ENCODE measurements around the gene GFAP.
A peak's percentile ranks its signal among the peaks of the same experiment; 100 is the strongest.

GFAP gene

DNA sequence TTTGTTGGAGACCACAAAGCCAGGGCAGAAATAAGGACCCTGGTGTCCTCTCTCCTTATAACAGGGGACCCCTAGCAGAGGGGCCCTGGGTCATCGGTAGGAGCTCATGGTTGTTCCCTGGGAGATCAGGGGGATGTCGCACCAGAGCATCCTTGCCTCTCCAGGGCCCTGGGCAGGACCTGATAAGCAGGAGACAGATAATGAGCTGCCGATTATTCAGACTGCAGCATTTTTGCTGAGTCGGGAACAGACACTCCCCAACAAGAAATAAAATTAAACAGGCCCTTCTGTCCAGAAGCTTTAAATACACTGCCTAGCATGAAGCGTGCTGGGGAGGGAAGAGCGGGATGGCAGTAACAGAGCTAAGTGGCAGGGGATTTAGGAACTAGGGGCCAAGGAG, 15.4 kb upstream of the GFAP start:
- DNase-seq, result no peak

GRCh38 chr17:44928950-44929720, 13.8 kb upstream of the GFAP start:
- no peak for DNase-seq

DNA sequence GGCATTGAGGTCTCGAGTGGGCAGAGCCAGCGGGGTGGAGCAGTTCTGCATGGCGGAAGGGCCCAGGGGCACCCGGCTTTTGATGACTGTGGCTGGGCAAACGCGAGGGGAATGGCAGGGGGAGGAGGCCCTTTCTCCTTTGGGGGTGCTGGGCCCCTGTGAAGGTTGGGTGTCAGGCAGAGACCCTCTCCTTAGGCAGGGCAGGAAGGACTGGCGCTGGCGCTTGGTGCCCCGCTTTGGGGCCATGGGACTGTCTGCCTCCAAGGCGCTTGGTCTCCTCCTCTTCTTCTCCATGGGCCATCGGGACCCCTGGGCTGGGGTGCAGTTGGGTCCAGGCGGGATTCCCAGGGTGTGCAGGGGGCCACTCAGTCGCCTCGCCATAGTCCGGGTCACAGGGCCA, 12.8 kb upstream of the GFAP start:
- DNase-seq, result no peak

DNA sequence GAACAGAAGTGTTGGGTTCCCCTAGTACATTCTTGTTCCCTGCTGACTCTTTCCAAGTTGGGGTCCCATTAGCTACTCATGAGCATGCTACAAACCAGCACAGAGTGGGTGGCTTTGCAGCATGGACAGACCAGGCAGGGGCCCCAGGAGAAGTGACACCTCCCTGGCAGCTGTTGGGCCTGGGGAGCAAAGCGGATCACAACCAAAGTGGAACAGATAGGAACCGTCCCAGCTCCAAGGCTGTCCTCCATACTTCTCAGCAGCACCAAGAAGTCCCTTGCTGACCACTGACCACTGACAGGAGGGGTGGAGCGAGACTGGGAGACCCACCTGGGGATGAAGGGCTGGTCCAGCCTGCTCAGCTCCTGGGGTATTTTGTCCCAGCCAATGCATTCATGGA, 12.4 kb upstream of the GFAP start:
- no peak for DNase-seq

GRCh38 chr17:44926821-44927525, 11.7 kb upstream of the GFAP start:
- DNase-seq, result no peak

- no peak for DNase-seq
Measured at GRCh38 chr17:44925731-44926697, 10.7 kb upstream of the GFAP start.

- no peak for DNase-seq
Measured at GRCh38 chr17:44924107-44924544, 8.8 kb upstream of the GFAP start.

DNA sequence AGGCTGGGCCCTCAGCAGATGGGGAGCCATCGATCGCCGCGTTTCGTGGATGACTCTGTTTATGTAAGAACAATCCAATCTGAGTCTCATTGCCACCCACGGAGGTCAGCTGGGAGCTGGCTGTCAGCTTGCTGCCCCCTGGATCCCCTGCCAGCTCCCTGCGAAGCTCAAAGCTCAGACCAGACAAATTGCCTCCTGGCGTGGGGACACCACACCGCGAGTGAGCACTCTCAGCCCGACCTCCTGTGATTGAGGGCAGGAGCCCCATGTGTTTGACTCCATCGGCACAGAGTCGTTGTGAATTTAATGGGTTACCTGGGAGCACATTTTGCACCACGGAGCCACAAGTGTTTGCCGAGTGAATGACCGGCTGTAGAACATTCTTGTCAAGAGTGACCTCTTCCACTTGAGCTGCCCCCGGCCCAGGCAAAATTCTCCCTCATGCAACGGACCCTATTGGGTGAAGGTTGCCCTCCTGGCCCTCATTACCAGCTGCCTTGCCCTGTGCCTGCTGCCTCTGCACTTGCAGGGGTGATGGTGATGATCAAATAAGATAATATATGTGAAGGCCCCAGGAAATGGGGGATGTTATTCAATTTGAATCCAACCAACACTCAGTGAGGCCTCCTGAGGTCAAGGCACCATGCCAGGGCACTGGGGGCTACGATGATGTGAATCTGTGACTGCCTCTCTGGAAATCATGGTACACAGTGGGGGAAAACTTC, 7.6 kb upstream of the GFAP start:
- DNase-seq, result no peak

- DNase-seq, result no peak
Measured at GRCh38 chr17:44922136-44922535, 6.8 kb upstream of the GFAP start.

- no peak for DNase-seq
Measured at GRCh38 chr17:44921122-44921882, 6.0 kb upstream of the GFAP start.

GRCh38 chr17:44920565-44920940, 5.3 kb upstream of the GFAP start:
- DNase-seq, result no peak

DNA sequence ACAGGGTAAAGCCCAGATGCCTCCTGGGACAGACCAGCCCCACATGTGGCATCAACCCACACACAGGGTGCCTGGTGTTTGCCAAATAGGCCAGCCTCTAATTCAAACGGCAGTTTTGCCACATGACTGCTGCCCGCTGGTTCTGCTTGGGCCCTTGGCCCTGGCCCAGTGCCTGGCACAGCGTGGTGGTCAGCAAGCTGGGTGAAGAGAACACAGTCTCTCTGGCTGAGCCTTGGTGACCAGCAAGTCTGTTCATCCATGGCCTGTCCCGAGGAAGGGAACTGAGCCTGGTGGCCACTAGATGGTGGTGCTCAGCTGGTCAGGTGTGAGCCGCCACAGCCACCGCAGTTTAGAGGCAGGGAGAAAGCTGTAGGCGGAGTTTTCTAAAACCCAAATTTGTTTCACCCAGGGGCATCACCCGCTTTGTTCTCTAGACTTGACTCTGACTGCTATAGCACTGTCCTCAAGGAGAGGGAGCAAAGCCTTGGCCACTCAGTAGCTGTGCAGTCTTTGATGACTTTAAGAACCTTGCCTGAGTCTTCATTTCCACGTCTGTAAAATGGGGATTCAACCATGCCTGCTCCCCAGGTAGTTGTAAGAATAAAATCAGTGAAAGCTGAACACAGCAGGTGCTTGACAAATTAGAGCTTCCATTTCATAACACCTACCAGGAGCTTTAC, 4.7 kb upstream of the GFAP start:
- peak; percentile 47 for DNase-seq

DNA sequence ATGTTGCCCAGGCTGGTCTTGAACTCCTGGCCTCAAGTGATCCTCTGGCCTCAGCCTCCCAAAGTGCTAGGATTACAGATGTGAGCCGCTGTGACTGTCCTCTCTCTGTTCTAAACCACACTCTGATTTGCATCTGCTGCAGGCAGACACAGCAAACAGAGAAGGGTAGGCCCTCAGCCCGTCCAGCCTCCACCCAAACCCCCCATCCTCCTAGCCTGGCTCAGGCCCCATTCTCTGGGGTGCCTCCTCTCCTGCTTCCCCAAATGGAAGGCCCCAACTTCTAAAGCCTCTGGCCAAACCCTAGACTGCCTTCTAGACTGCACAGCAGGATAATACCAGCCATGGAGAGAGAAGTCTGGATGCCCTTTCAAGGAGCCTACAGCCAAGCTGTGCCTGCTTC, 4.1 kb upstream of the GFAP start:
- DNase-seq, result no peak

- no peak for DNase-seq
Measured at GRCh38 chr17:44918006-44918405, 2.7 kb upstream of the GFAP start.

GRCh38 chr17:44917456-44917855, 2.2 kb upstream of the GFAP start:
- DNase-seq, result no peak

DNA sequence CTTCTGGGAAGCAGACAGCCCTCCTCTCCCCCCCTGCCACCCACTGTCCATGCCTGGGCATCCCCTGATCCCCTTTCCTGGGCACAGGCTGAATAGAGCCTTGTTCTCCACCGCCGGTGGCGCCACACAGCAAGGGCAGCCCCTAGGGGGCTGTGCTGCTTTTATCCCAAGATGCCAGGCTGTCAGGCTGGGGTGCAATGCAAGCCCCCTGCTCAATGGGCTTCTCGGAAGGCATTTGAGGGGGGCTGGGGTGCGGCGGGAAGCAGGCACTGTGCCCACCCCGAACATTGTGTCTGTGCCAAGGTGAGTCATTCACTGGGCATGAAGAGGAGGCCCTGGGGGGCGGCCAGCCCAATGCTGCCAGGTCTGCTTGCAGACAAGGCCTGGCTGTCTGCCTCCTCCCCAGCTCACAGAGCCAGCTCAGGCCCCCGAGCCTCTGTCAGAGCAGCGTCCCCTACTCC, 1.5 kb upstream of the GFAP start:
- DNase-seq, result no peak

- DNase-seq, result no peak
Measured at GRCh38 chr17:44915862-44916780, 821 bp upstream of the GFAP start.

DNA sequence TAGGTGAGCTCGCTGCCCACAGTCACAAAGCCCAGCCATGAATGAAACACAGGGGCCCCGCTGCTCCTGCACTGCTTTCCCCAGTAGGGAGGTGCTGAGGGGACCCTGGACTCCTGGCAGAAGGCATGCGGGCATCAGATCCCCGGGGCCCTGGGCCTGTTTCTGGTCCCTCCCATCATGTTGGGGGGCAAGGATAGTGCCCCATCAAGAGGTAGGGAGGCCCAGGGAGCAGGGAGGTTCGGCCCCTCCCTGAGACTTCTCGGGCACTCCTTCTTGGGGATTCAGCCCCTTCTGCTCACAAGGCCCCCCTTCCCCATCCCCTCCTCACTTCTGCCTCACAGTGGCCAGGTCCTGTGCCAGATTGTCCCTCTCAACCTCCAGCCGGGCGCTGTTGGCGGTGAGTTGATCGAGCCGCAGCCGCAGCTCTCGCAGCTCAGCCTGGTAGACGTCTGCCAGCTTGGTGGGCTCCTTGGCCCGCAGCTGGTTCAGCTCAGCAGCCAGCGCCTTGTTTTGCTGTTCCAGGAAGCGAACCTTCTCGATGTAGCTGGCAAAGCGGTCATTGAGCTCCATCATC, 515 bp downstream of the GFAP start:
- DNase-seq, result no peak

- no peak for DNase-seq
Measured at GRCh38 chr17:44914148-44914547, 1.2 kb downstream of the GFAP start.

- no peak for DNase-seq
Measured at GRCh38 chr17:44913676-44914075, 1.6 kb downstream of the GFAP start.
